IPS DF 4.7 (cell line): ENCODE results near the gene ZBTB11.
"Not testable (repeated sequence)": the region's sequence is repeated elsewhere in the genome, so short reads cannot be mapped to it uniquely, and the experiment has no call there.

Experiments used
- DNase-seq: peaks from one replicate; pipeline ENCODE4 v3.0.0-alpha.2; 2013; ENCODE audit warnings: low spot score; ENCODE audit errors: extremely low read depth

The ZBTB11 gene

GRCh38 chr3:101691685-101692671 is 15.0 kb upstream of the ZBTB11 start:
- not testable (repeated sequence) for DNase-seq

- no peak for DNase-seq
Observed at GRCh38 chr3:101690972-101691371, 14.0 kb upstream of the ZBTB11 start.

GRCh38 chr3:101689286-101689685 is 12.4 kb upstream of the ZBTB11 start:
- DNase-seq, result no peak

- DNase-seq, result no peak
Observed at GRCh38 chr3:101687142-101687931, 10.4 kb upstream of the ZBTB11 start.

- no peak for DNase-seq
Observed at GRCh38 chr3:101685870-101686307, 9.0 kb upstream of the ZBTB11 start.

GRCh38 chr3:101685050-101685400 is 8.1 kb upstream of the ZBTB11 start:
- no peak for DNase-seq

GRCh38 chr3:101680466-101680865 is 3.5 kb upstream of the ZBTB11 start:
- DNase-seq, result no peak

GRCh38 chr3:101678837-101679236 is 1.9 kb upstream of the ZBTB11 start:
- not testable (repeated sequence) for DNase-seq

GRCh38 chr3:101677436-101678286 is 729 bp upstream of the ZBTB11 start:
- no peak for DNase-seq

- DNase-seq, result no peak
Observed at GRCh38 chr3:101676216-101676764, 642 bp downstream of the ZBTB11 start.

- no peak for DNase-seq
Observed at GRCh38 chr3:101675709-101676215, 1.2 kb downstream of the ZBTB11 start.

- no peak for DNase-seq
Observed at GRCh38 chr3:101674518-101674917, 2.4 kb downstream of the ZBTB11 start.

- no peak for DNase-seq
Observed at GRCh38 chr3:101673953-101674352, 3.0 kb downstream of the ZBTB11 start.

GRCh38 chr3:101671014-101671413 is 5.9 kb downstream of the ZBTB11 start:
- DNase-seq, result no peak

- DNase-seq, result no peak
Observed at GRCh38 chr3:101667844-101668243, 9.1 kb downstream of the ZBTB11 start.

GRCh38 chr3:101667331-101667730 is 9.6 kb downstream of the ZBTB11 start:
- DNase-seq, result no peak

GRCh38 chr3:101665851-101666250 is 11.1 kb downstream of the ZBTB11 start:
- DNase-seq, result no peak

GRCh38 chr3:101665357-101665756 is 11.6 kb downstream of the ZBTB11 start:
- no peak for DNase-seq

GRCh38 chr3:101660714-101661113 is 16.2 kb downstream of the ZBTB11 start:
- no peak for DNase-seq

- DNase-seq, result no peak
Observed at GRCh38 chr3:101656651-101657050, 20.3 kb downstream of the ZBTB11 start.

- no peak for DNase-seq
Observed at GRCh38 chr3:101646726-101647125, 30.2 kb downstream of the ZBTB11 start.
